NCI-H2227 treated with DMSO at 0.1 percent for 48 hours (cell line): ENCODE results near the gene BICRAL.
"Not testable (repeated sequence)": the region's sequence is repeated elsewhere in the genome, so short reads cannot be mapped to it uniquely, and the experiment has no call there.

Source experiments
- DNase-seq: peaks from one replicate; lab custom pipeline; 2025; lab: John Stamatoyannopoulos, UW

The BICRAL gene

GRCh38 chr6:42894041-42894828, 112.4 kb downstream of the BICRAL start:
- not testable (repeated sequence) for DNase-seq

DNA sequence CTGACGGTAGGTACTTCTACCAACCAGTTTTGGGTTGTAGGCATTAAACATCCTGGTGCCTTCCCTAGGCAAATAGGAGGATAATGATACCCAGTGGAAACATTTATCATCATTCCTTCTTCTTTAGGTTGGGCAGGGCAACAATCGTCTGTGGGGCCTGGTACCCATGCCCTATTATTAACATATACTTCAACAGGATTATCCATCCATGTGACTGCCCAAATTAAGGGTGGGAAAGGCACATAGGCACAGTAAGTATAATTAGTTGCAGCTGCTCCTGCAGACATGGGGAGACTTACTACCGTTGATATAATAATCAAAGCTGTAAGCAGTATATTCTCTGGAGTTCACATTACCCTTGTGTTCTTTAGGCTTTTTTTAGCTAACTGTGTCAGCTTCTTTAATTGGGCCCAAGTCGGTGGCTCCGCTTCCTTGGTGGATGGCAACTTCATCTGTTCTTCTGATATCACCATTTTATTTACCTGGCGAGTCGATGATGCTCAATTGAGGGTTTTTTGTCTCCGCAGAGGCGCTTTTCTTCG, 114.4 kb downstream of the BICRAL start:
- peak; percentile 91 for DNase-seq

DNA sequence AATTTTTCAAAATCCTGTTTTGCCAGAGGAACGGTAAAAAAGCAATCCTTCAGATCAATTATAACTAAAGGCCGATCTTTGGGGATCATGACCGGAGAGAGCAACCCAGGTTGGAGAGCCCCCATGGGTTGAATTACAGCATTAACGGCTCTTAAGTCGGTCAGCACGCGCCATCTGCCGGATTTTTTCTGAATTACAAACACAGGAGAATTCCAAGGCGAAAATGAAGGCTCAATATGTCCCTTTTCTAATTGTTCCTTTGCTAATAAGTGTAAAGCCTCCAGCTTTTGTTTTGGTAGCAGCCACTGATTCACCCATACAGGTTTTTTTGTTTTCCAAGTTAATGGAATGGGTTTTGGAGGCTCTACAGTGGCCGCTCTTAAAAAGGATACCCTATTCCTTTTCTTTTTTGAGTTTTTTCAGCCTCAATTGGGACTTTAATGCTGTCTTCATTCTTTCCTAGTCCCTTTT, 117.1 kb downstream of the BICRAL start:
- peak; percentile 57 for DNase-seq

- no peak for DNase-seq
These were observed 118.0 kb downstream of the BICRAL start for GRCh38 chr6:42899871-42900270.

GRCh38 chr6:42901538-42901957, 119.7 kb downstream of the BICRAL start:
- DNase-seq = peak; percentile 86

DNA sequence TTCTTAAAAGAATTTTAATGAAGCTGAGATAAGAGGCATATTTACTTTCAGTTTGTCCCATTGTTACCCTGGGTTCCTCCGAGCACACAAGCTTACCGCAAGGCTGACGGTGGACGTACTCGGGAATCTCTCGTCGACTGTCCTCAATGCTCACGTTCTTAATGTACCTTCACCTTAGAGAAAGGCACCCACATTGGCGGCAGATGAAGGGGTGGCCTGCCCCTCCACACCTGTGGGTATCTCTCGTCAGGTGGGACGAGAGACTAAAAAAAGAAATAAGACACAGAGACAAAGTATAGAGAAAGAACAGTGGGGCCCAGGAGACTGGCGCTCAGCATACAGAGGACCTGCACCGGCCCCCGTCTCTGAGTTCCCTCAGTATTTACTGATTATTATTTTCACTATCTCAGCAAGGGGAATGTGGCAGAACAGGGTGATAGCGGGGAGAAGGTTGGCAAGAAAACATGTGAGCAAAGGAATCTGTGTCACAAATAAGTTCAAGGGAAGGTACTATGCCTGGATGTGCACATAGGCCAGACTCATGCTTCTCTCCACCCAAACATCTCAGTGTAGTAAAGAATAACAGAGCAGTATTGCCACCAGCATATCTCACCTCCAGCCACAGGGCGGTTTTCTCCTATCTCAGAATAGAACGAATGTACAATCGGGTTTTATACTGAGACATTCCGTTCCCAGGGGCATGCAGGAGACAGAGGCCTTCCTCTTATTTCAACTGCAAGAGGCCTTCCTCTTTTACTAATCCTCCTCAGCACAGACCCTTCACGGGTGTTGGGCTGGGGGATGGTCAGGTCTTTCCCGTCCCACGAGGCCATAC, 120.8 kb downstream of the BICRAL start:
- not testable (repeated sequence) for DNase-seq

DNA sequence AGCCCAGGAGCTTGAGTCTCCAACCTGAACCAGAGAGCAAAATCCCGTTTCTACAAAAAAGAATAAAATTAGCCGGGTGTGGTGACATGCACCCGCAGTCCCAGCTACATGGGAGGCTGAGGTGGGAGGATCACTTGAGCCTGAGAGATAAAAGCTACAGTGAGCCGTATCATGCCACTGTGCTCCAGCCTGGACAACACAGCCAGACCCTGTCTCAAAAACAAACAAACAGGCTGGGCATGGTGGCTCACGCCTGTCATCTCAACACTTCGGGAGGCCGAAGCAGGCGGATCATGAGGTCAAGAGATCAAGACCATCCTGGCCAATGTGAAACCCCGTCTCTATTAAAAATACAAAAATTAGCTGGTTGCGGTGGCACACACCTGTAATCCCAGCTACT, 122.6 kb downstream of the BICRAL start:
- DNase-seq = no peak

DNA sequence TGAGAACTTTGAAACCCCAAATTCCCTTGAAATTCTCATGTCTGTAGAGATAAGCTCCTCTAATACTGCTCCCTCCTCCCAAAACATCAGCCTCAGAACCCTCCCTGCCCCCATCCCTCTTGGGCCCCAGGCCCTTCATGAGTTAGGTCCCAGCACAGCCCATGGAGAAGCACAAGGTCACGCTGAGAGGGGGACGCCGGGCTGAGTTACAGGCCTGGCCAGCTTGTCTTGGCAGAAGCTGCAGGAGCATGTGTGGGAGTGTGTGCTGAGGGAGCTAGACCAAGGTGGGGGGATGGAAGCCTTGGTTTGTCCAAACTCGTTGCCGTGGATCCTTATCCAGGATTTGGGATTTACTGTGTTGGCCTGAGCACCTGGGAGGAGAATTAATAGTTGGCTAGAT, 125.5 kb downstream of the BICRAL start:
- no peak for DNase-seq

DNA sequence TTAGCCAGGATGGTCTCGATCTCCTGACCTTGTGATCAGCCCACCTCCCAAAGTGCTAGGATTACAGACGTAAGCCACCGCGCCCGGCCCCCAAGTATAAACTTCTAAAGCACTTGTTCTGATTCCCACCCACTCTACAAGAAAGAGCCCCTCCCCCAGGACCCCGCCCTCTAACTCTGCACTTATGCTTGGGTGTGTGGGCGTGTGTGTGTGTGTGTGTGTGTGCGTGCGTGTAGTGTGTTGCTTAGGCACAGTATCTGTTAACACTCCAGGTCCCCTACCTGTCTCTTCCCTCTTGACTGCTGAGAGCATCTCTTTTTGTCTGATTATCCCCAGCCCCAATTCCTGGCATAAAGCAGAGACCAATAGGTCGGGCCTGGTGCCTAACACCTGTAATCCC, 128.0 kb downstream of the BICRAL start:
- no peak for DNase-seq

GRCh38 chr6:42911171-42912021, 129.5 kb downstream of the BICRAL start:
- no peak for DNase-seq

GRCh38 chr6:42914546-42914945, 132.7 kb downstream of the BICRAL start:
- no peak for DNase-seq

DNA sequence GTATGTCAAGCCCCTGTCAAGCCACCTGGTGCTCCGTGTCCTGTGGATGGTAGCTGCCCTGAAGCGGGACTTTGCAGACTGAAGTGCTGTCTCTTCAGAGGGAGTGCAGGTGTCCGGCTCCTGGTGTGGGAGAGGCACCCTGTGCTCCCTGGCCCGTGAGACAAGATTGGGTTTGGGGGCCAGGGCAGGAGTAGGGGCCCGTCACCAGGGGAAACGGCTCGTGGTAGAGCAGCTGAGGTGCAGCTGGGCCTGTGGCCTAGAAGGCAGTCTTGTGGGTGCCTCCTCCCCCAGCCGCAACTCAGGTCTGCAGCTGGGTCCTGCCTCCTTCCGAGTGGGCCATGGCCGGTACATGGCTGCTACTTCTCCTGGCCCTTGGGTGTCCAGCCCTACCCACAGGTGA, 133.9 kb downstream of the BICRAL start, which contains the start of gene PTCRA:
TSS of gene PTCRA (plus strand) at position 322 of the 400 bp plus-strand sequence. CDS start at position 339, 17 bp downstream.
- no peak for DNase-seq

GRCh38 chr6:42916288-42916687, 134.4 kb downstream of the BICRAL start:
- DNase-seq = no peak
